HCT116 (cell line): ENCODE data around the gene TRIM37. TPM values are rescaled to one million over a fixed set of nuclear protein-coding genes. Genes with fewer than 3 reads are reported as not detected.

Source experiments
- ATAC-seq: fragments of 200-7000 bp; cut with Tn5 transposase; 2 replicates; pipeline ENCODE4 v1.9.1; 2020; ENCODE audit warnings: mild to moderate bottlenecking, moderate library complexity
- BruUV-seq: library from RNA; stranded (reverse); fragments of 400-500 nt; replicated peaks from 2 replicates; lab custom pipeline; 2021; lab: Mats Ljungman, UMichigan
- CTCF ChIA-PET: fragments of 300-600 bp; sonication (Branson Sonifier 250); formaldehyde crosslinking; loops from one replicate; lab custom pipeline; 2021; ENCODE audit warnings: antibody characterized with exemption; lab: Charles Lee
- POLR2A ChIA-PET: fragments of 300-600, 350-600 bp; sonication (Branson Sonifier 250); formaldehyde crosslinking; loops from one replicate; lab custom pipeline; 2021; ENCODE audit warnings: antibody characterized with exemption; lab: Charles Lee
- RAD21 ChIA-PET, 2 experiments: fragments of 300-600 bp; sonication (Branson Sonifier 250); formaldehyde crosslinking; loops; one replicate each; lab custom pipeline; 2023; ENCODE audit warnings: low total read pairs in 2 of 2; ENCODE audit not compliant: uncharacterized antibody in 2 of 2, unreplicated experiment in 2 of 2, low non-redundant PET in 1 of 2; lab: Charles Lee
- DNase-seq: peaks from one replicate; pipeline ENCODE4 v3.0.0-alpha.2; 2010; ENCODE audit warnings: low read depth, low spot score
- H2AFZ ChIP-seq: fragments of 200-600 bp; shearing (Covaris generic), sonication (generic); 2 replicates; pipeline ENCODE4 v1.6.1; 2017; ENCODE audit warnings: low read depth, mixed run types, mixed read lengths, antibody characterized with exemption, low read length; ENCODE audit not compliant: poor library complexity, severe bottlenecking
- H3K27ac ChIP-seq: 2 replicates; pipeline ENCODE4 v1.5.1; 2012; ENCODE audit warnings: low read depth, low read length
- H3K27me3 ChIP-seq: fragments of 200-600 bp; sonication (generic); 2 replicates; pipeline ENCODE4 v1.6.1; 2016; ENCODE audit warnings: mixed run types, low read length, mixed read lengths; ENCODE audit not compliant: insufficient read depth
- H3K36me3 ChIP-seq, 2 experiments: fragments of 200-500 bp in 1 of 2; fragments of 200-600 bp in 1 of 2; sonication (Bioruptor generic) in 1 of 2; sonication (generic) in 1 of 2; 2 replicates each; pipeline versions ENCODE4 v1.5.1 to v1.6.1; 2014 to 2016; ENCODE audit warnings: low read length in 2 of 2, inconsistent platforms in 1 of 2, mixed read lengths in 1 of 2, mixed run types in 1 of 2; ENCODE audit not compliant: insufficient read depth in 2 of 2, control insufficient read depth in 1 of 2
- H3K4me1 ChIP-seq, 2 experiments: fragments of 200-600 bp in 1 of 2; sonication (generic) in 1 of 2; 2 replicates each; pipeline versions ENCODE4 v1.5.1 to v1.6.1; 2012 to 2017; ENCODE audit warnings: low read length in 2 of 2, inconsistent platforms in 1 of 2, mild to moderate bottlenecking in 1 of 2, mixed read lengths in 1 of 2, mixed run types in 1 of 2, moderate library complexity in 1 of 2; ENCODE audit not compliant: insufficient read depth in 2 of 2, control insufficient read depth in 1 of 2
- H3K4me2 ChIP-seq: fragments of 200-600 bp; sonication (generic); 2 replicates; pipeline ENCODE4 v1.6.1; 2017; ENCODE audit warnings: mixed run types, low read length, mixed read lengths
- H3K4me3 ChIP-seq, 2 experiments: fragments of 200-600 bp in 1 of 2; sonication (generic) in 1 of 2; replicated peaks in 1 of 2; 2 replicates each; pipeline ENCODE4 v1.5.1; 2011 to 2016; ENCODE audit warnings: low read length in 2 of 2, control low read depth in 1 of 2, low read depth in 1 of 2, mild to moderate bottlenecking in 1 of 2, mixed read lengths in 1 of 2, mixed run types in 1 of 2
- H3K79me2 ChIP-seq: fragments of 200-600 bp; sonication (generic); 2 replicates; pipeline ENCODE4 v1.6.1; 2017; ENCODE audit warnings: mild to moderate bottlenecking, mixed run types, low read length, moderate library complexity, mixed read lengths; ENCODE audit not compliant: insufficient read depth
- H3K9ac ChIP-seq: fragments of 200-600 bp; sonication (generic); 2 replicates; pipeline ENCODE4 v1.6.1; 2016; ENCODE audit warnings: low read length, mixed read lengths
- H3K9me2 ChIP-seq: fragments of 200-600 bp; sonication (generic), shearing (Covaris generic); 2 replicates; pipeline ENCODE4 v1.6.1; 2017; ENCODE audit warnings: mixed run types, mild to moderate bottlenecking, moderate library complexity; ENCODE audit not compliant: insufficient read depth
- H3K9me3 ChIP-seq, 2 experiments: fragments of 200-500 bp in 1 of 2; fragments of 200-600 bp in 1 of 2; sonication (Bioruptor generic) in 1 of 2; sonication (generic) in 1 of 2; 2 replicates each; pipeline ENCODE4 v1.6.1; 2014 to 2017; ENCODE audit warnings: low read length in 2 of 2, mixed read lengths in 2 of 2, inconsistent platforms in 1 of 2, low read depth in 1 of 2, mild to moderate bottlenecking in 1 of 2, mixed run types in 1 of 2, moderate library complexity in 1 of 2; ENCODE audit not compliant: control insufficient read depth in 1 of 2, insufficient read depth in 1 of 2
- H4K20me1 ChIP-seq: fragments of 200-600 bp; sonication (generic), shearing (Covaris generic); 2 replicates; pipeline ENCODE4 v1.6.1; 2017; ENCODE audit warnings: mixed run types, mild to moderate bottlenecking, moderate library complexity; ENCODE audit not compliant: insufficient read depth
- ATF3 ChIP-seq: IDR thresholded peaks from 2 replicates; pipeline ENCODE4 v1.6.1; 2012
- EGR1 ChIP-seq: IDR thresholded peaks from 2 replicates; pipeline ENCODE4 v1.6.1; 2012; ENCODE audit warnings: low read depth
- ELF1 ChIP-seq: IDR thresholded peaks from 2 replicates; pipeline ENCODE4 v1.6.1; 2012; ENCODE audit warnings: low read depth, borderline replicate concordance
- EZH2 ChIP-seq: fragments of 200-600 bp; sonication (generic); IDR thresholded peaks from 2 replicates; pipeline ENCODE4 v1.6.1; 2017; ENCODE audit warnings: antibody characterized with exemption, mixed run types
- FOSL1 ChIP-seq: IDR thresholded peaks from 2 replicates; pipeline ENCODE4 v1.6.1; 2012; ENCODE audit warnings: low read depth
- JUND ChIP-seq: IDR thresholded peaks from 2 replicates; pipeline ENCODE4 v1.6.1; 2012
- POLR2A ChIP-seq: IDR thresholded peaks from 2 replicates; pipeline ENCODE4 v1.7.0; 2011; ENCODE audit warnings: borderline replicate concordance; ENCODE audit not compliant: insufficient read depth, insufficient read length; ENCODE audit errors: extremely low read depth
- RAD21 ChIP-seq: IDR thresholded peaks from 2 replicates; pipeline ENCODE4 v1.6.1; 2012; ENCODE audit warnings: low read depth, mild to moderate bottlenecking
- SP1 ChIP-seq: IDR thresholded peaks from 2 replicates; pipeline ENCODE4 v1.6.1; 2012; ENCODE audit warnings: low read depth
- YY1 ChIP-seq: IDR thresholded peaks from 2 replicates; pipeline ENCODE4 v1.6.1; 2011; ENCODE audit warnings: low read length, low read depth, moderate library complexity, mild to moderate bottlenecking; ENCODE audit not compliant: insufficient replicate concordance; ENCODE audit errors: extremely low read depth
- ZBTB33 ChIP-seq: IDR thresholded peaks from 2 replicates; pipeline ENCODE4 v1.6.1; 2011; ENCODE audit warnings: mild to moderate bottlenecking, low read length, moderate library complexity; ENCODE audit not compliant: insufficient replicate concordance; ENCODE audit errors: extremely low read depth
- ZFX ChIP-seq: fragments of 450-650 bp; IDR thresholded peaks from 2 replicates; pipeline ENCODE4 v1.6.1; 2017
- intact Hi-C: fragments of 100-400 bp; cut with micrococcal nuclease; formaldehyde crosslinking; loops from 2 replicates; pipeline ENCODE4 v1.10.0; 2022
- total RNA-seq: library from RNA; stranded (reverse); gene quantifications from one replicate; pipeline ENCODE4 v1.2.1, GENCODE V29; 2021; ENCODE audit not compliant: unreplicated experiment
- TF ChIP-seq, protein P1 (sequence below): IDR thresholded peaks from 2 replicates; pipeline ENCODE4 v1.6.1; 2012
- TF ChIP-seq, protein P2 (sequence below): IDR thresholded peaks from 2 replicates; pipeline ENCODE4 v1.6.1; 2012; ENCODE audit warnings: low read depth

The TRIM37 gene
- total RNA-seq, 1 experiment from 2014 or later, result 55.7 TPM

DNA sequence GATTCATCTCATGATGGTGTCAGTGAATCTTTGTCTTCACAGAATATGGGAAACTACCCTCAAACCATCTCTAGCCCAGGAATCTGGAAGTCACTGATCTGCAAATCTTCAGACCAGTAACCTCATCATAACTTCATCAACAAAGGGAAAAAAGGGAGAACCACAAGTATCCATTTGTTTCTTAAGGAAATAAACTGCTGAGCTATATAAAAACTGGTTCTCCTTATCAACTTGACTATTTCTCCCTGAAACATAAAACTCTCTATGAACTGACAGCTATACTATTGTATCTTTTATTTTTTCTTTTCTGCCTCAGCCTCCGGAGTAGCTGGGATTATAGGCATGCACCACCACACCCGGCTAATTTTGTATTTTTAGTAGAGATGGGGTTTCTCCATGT is 39.3 kb downstream of the TRIM37 start:
- CTCF ChIA-PET, result no interaction called here
- ATAC-seq, result no peak
- no peak overlapping the region for H2AFZ ChIP-seq
- no peaks in the 10 kb centered on the region for H3K9me2 ChIP-seq
- no peak for TF ChIP-seq SP1
- TF ChIP-seq ZFX, result no peak
- TF ChIP-seq EZH2, result no peak
- TF ChIP-seq EGR1, result no peak
- TF ChIP-seq RAD21, result no peak
- TF ChIP-seq JUND, result no peak
- TF ChIP-seq, protein P1, sequence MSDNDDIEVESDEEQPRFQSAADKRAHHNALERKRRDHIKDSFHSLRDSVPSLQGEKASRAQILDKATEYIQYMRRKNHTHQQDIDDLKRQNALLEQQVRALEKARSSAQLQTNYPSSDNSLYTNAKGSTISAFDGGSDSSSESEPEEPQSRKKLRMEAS, result no peak
- H3K4me3 ChIP-seq, result no peak overlapping the region
- no TSS peak for BruUV-seq
- intact Hi-C loops, result no loop called here
- H3K79me2 ChIP-seq, result no peaks in the 10 kb centered on the region
- POLR2A ChIA-PET, result no interaction called here
- no peak overlapping the region for H3K9ac ChIP-seq
- H3K27me3 ChIP-seq, result no peaks in the 10 kb centered on the region
- no peak overlapping the region for H3K4me2 ChIP-seq
- no peaks in the 10 kb centered on the region for H4K20me1 ChIP-seq
- DNase-seq, result no peak
- H3K4me1 ChIP-seq, result no peaks in the 10 kb centered on the region
- H3K36me3 ChIP-seq, result peaks cover 20 to 29% of the 10 kb centered on the region in 2 experiments
- RAD21 ChIA-PET, result no interaction called here
- no peak overlapping the region for H3K27ac ChIP-seq
- H3K9me3 ChIP-seq, result no peaks in the 10 kb centered on the region

GRCh38 chr17:59062509-59062908 is 44.2 kb downstream of the TRIM37 start:
- ChIA-PET POLR2A (interaction anchor here (1.0 kb wide), 1 partner anchor 109 kb away, joined by 3 read pairs; no protein-coding TSS in a partner anchor), RAD21 (no interaction called here), CTCF (no interaction called here)
- no peaks in the 10 kb centered on the region for H3K79me2 ChIP-seq
- H3K27ac ChIP-seq, result no peak overlapping the region
- TF ChIP-seq ELF1 (no peak), POLR2A (no peak), FOSL1 (no peak), YY1 (no peak), ZBTB33 (no peak), ATF3 (no peak)
- TF ChIP-seq, protein P2, sequence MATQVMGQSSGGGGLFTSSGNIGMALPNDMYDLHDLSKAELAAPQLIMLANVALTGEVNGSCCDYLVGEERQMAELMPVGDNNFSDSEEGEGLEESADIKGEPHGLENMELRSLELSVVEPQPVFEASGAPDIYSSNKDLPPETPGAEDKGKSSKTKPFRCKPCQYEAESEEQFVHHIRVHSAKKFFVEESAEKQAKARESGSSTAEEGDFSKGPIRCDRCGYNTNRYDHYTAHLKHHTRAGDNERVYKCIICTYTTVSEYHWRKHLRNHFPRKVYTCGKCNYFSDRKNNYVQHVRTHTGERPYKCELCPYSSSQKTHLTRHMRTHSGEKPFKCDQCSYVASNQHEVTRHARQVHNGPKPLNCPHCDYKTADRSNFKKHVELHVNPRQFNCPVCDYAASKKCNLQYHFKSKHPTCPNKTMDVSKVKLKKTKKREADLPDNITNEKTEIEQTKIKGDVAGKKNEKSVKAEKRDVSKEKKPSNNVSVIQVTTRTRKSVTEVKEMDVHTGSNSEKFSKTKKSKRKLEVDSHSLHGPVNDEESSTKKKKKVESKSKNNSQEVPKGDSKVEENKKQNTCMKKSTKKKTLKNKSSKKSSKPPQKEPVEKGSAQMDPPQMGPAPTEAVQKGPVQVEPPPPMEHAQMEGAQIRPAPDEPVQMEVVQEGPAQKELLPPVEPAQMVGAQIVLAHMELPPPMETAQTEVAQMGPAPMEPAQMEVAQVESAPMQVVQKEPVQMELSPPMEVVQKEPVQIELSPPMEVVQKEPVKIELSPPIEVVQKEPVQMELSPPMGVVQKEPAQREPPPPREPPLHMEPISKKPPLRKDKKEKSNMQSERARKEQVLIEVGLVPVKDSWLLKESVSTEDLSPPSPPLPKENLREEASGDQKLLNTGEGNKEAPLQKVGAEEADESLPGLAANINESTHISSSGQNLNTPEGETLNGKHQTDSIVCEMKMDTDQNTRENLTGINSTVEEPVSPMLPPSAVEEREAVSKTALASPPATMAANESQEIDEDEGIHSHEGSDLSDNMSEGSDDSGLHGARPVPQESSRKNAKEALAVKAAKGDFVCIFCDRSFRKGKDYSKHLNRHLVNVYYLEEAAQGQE, result no peak
- H3K9me2 ChIP-seq, result no peaks in the 10 kb centered on the region
- no TSS peak for BruUV-seq
- H3K36me3 ChIP-seq, result peaks cover 13% of the 10 kb centered on the region in 2 experiments
- H3K4me2 ChIP-seq, result no peak overlapping the region
- no peak overlapping the region for H2AFZ ChIP-seq
- no peak overlapping the region for H3K4me3 ChIP-seq
- no peak overlapping the region for H3K9ac ChIP-seq
- DNase-seq (no peak), ATAC-seq (no peak)
- H3K4me1 ChIP-seq, result no peaks in the 10 kb centered on the region
- intact Hi-C loops, result no loop called here
- no peaks in the 10 kb centered on the region for H4K20me1 ChIP-seq
- H3K9me3 ChIP-seq, result no peaks in the 10 kb centered on the region
- no peaks in the 10 kb centered on the region for H3K27me3 ChIP-seq
